ENCODE data around the gene KIF26B. TPM values are rescaled to one million over a fixed set of nuclear protein-coding genes. Genes with fewer than 3 reads are reported as not detected.

The KIF26B gene
- total and polyA plus RNA-seq, 5 donors = 0.11 to 0.41 (median 0.29) TPM

GRCh38 chr1:245537992-245538391 lies 383.2 kb downstream of the KIF26B start:
- no peaks in the 10 kb centered on the region for H3K9me3 ChIP-seq (ENCODE audit: control insufficient read depth, low read length)
- no peak overlapping the region for H3K4me3 ChIP-seq (ENCODE audit: low read length)
- intact Hi-C loops (cut with DNase I) = no loop called here
- WGBS = 94% methylated on average over 3 of the region's 3 CpGs
- ATAC-seq = no peak
- no peaks in the 10 kb centered on the region for H3K4me1 ChIP-seq (ENCODE audit: control insufficient read depth, insufficient read depth, low read length)
- no peak for DNase-seq
- no peak overlapping the region for H3K27ac ChIP-seq (ENCODE audit: low read length)
- no peaks in the 10 kb centered on the region for H3K27me3 ChIP-seq (ENCODE audit: control insufficient read depth, insufficient read depth)

- Histone ChIP-seq H3K4me1 (ENCODE audit: control insufficient read depth, insufficient read depth, low read length) (no peaks in the 10 kb centered on the region), H3K27me3 (ENCODE audit: control insufficient read depth, insufficient read depth) (no peaks in the 10 kb centered on the region), H3K9me3 (ENCODE audit: control insufficient read depth, low read length) (no peaks in the 10 kb centered on the region), H3K4me3 (ENCODE audit: low read length) (no peak overlapping the region), H3K27ac (ENCODE audit: low read length) (no peak overlapping the region)
- WGBS = 95% methylated on average over 3 of the region's 3 CpGs
- ATAC-seq (no peak), DNase-seq (no peak)
- intact Hi-C loops (cut with DNase I) = no loop called here
Observed at GRCh38 chr1:245538671-245539070, 383.9 kb downstream of the KIF26B start.

DNA sequence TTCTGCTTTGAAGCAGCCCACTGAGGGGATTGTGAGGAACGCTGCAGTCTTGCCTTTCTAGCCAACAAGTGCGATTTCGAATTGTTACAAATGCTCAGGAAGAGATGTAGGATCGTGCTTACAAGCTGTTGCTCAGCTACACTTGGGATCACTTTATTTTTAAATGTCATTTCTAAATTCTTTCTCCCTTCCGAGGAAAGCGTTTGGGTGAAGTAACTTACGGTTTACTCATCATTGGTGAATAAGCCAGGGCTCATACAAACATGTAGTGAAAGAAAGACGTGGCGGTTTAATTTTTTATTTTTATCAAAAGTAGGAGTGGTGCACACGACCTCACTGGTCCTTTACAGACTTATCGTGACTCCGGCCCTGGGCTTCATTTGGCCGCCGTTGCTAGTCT lies 386.6 kb downstream of the KIF26B start:
- Histone ChIP-seq H3K27me3 (ENCODE audit: control insufficient read depth, insufficient read depth) (no peaks in the 10 kb centered on the region), H3K4me1 (ENCODE audit: control insufficient read depth, insufficient read depth, low read length) (no peaks in the 10 kb centered on the region), H3K4me3 (ENCODE audit: low read length) (no peak overlapping the region), H3K27ac (ENCODE audit: low read length) (no peak overlapping the region), H3K9me3 (ENCODE audit: control insufficient read depth, low read length) (no peaks in the 10 kb centered on the region)
- 91% methylated on average over 14 of the region's 14 CpGs for WGBS
- DNase-seq = no peak
- no peak for ATAC-seq
- intact Hi-C loops (cut with DNase I) = no loop called here

DNA sequence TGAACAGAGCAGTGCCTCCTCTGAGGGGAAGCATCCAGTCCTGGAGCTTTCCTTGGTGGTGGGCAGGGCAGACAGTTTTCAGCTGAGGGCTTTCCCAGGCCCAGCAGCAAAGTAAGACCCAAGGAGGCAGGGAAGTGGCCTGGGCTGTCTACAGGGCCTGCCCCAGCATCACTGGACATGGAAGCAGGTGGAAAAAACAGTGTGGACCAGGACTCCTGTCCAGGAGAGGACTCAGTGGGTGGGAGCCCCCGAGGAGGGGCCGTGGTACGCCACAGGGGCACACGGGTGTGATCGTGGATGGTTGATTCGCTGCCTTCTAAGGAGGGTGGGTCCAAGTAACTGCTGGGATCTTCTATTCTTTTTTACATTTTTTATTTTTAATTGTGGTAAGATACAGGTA lies 387.6 kb downstream of the KIF26B start:
- 97% methylated on average over 6 of the region's 6 CpGs for WGBS
- Histone ChIP-seq H3K27me3 (ENCODE audit: control insufficient read depth, insufficient read depth) (no peaks in the 10 kb centered on the region), H3K9me3 (ENCODE audit: control insufficient read depth, low read length) (no peaks in the 10 kb centered on the region), H3K4me1 (ENCODE audit: control insufficient read depth, insufficient read depth, low read length) (no peaks in the 10 kb centered on the region), H3K4me3 (ENCODE audit: low read length) (no peak overlapping the region), H3K27ac (ENCODE audit: low read length) (no peak overlapping the region)
- no peak for DNase-seq
- no peak for ATAC-seq
- intact Hi-C loops (cut with DNase I) = no loop called here

GRCh38 chr1:245544236-245544635 lies 389.5 kb downstream of the KIF26B start:
- WGBS = 96% methylated on average over 5 of the region's 5 CpGs
- intact Hi-C loops (cut with DNase I) = no loop called here
- DNase-seq = no peak

GRCh38 chr1:245546875-245547274 lies 392.1 kb downstream of the KIF26B start:
- 87% methylated on average over 16 of the region's 16 CpGs for WGBS
- no peaks in the 10 kb centered on the region for H3K27me3 ChIP-seq (ENCODE audit: control insufficient read depth, insufficient read depth)
- no peak overlapping the region for H3K4me3 ChIP-seq (ENCODE audit: low read length)
- H3K9me3 ChIP-seq (ENCODE audit: control insufficient read depth, low read length) = no peaks in the 10 kb centered on the region
- H3K27ac ChIP-seq (ENCODE audit: low read length) = no peak overlapping the region
- ATAC-seq = no peak
- H3K4me1 ChIP-seq (ENCODE audit: control insufficient read depth, insufficient read depth, low read length) = no peaks in the 10 kb centered on the region
- no peak for DNase-seq
- intact Hi-C loops (cut with DNase I) = no loop called here

More at GRCh38 chr1:245544236-245544635, 389.5 kb downstream of the KIF26B start:
- Histone ChIP-seq H3K9me3 (ENCODE audit: control insufficient read depth, low read length) (no peaks in the 10 kb centered on the region), H3K4me1 (ENCODE audit: control insufficient read depth, insufficient read depth, low read length) (no peaks in the 10 kb centered on the region), H3K27ac (ENCODE audit: low read length) (no peak overlapping the region), H3K4me3 (ENCODE audit: low read length) (no peak overlapping the region), H3K27me3 (ENCODE audit: control insufficient read depth, insufficient read depth) (no peaks in the 10 kb centered on the region)
- ATAC-seq = no peak

- Histone ChIP-seq H3K27me3 (ENCODE audit: control insufficient read depth, insufficient read depth) (no peaks in the 10 kb centered on the region), H3K4me1 (ENCODE audit: control insufficient read depth, insufficient read depth, low read length) (no peaks in the 10 kb centered on the region), H3K9me3 (ENCODE audit: control insufficient read depth, low read length) (no peaks in the 10 kb centered on the region), H3K27ac (ENCODE audit: low read length) (no peak overlapping the region), H3K4me3 (ENCODE audit: low read length) (no peak overlapping the region)
- no peak for ATAC-seq
- no peak for DNase-seq
- 45% methylated on average over 18 of the region's 18 CpGs for WGBS
- intact Hi-C loops (cut with DNase I) = no loop called here
Observed at GRCh38 chr1:245549996-245550719, 395.4 kb downstream of the KIF26B start.

DNA sequence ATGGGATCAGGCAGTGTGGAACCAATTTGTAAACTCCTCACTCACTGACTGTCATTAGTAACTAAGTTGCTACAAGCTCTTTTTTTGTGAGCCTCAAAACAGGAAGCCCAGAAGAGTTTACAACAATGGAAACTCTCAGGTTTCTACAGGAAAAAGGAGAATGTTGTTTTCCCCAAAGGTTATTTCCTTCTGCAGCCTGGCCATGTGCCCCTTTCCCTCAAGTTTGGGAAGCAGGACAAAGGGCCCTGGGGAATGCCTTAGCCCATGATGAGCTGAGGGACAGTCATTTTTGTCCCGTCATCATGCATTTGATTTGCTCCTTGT lies 395.9 kb downstream of the KIF26B start:
- intact Hi-C loops (cut with DNase I) = no loop called here

GRCh38 chr1:245551536-245551935 lies 396.8 kb downstream of the KIF26B start:
- intact Hi-C loops (cut with DNase I) = no loop called here
- WGBS = 96% methylated on average over 9 of the region's 9 CpGs
- Histone ChIP-seq H3K27ac (ENCODE audit: low read length) (no peak overlapping the region), H3K4me1 (ENCODE audit: control insufficient read depth, insufficient read depth, low read length) (no peaks in the 10 kb centered on the region), H3K9me3 (ENCODE audit: control insufficient read depth, low read length) (no peaks in the 10 kb centered on the region), H3K27me3 (ENCODE audit: control insufficient read depth, insufficient read depth) (no peaks in the 10 kb centered on the region), H3K4me3 (ENCODE audit: low read length) (no peak overlapping the region)
- DNase-seq (no peak), ATAC-seq (no peak)

More for the DNA sequence above, 395.9 kb downstream of the KIF26B start:
- H3K4me3 ChIP-seq (ENCODE audit: low read length) = no peak overlapping the region
- WGBS = 61% methylated on average over 1 of the region's 1 CpG
- H3K9me3 ChIP-seq (ENCODE audit: control insufficient read depth, low read length) = no peaks in the 10 kb centered on the region
- no peak overlapping the region for H3K27ac ChIP-seq (ENCODE audit: low read length)
- DNase-seq (no peak), ATAC-seq (no peak)
- H3K27me3 ChIP-seq (ENCODE audit: control insufficient read depth, insufficient read depth) = no peaks in the 10 kb centered on the region
- no peaks in the 10 kb centered on the region for H3K4me1 ChIP-seq (ENCODE audit: control insufficient read depth, insufficient read depth, low read length)

DNA sequence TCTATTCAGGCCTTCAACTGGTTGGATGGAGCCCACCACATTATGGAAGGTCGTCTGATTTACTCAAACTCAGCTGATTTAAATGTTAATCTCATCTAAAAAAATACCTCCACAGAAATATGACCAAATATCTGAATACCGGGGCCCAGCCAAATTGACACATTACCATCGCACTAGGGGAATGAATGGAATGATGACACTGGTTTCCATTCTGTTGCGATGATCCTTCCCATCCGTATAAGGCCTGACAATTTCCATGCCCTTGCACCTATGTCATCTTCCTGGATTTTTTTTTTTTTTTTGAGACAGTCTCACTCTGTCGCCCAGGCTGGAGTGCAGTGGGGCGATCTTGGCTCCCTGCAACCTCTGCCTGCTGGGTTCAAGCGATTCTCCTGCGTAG lies 397.5 kb downstream of the KIF26B start:
- no peak for ATAC-seq
- H3K9me3 ChIP-seq (ENCODE audit: control insufficient read depth, low read length) = no peaks in the 10 kb centered on the region
- WGBS = 85% methylated on average over 9 of the region's 9 CpGs
- H3K4me3 ChIP-seq (ENCODE audit: low read length) = no peak overlapping the region
- no peak for DNase-seq
- no peak overlapping the region for H3K27ac ChIP-seq (ENCODE audit: low read length)
- H3K27me3 ChIP-seq (ENCODE audit: control insufficient read depth, insufficient read depth) = no peaks in the 10 kb centered on the region
- intact Hi-C loops (cut with DNase I) = no loop called here
- no peaks in the 10 kb centered on the region for H3K4me1 ChIP-seq (ENCODE audit: control insufficient read depth, insufficient read depth, low read length)

GRCh38 chr1:245556057-245556456 lies 401.3 kb downstream of the KIF26B start:
- H3K27ac ChIP-seq (ENCODE audit: low read length) = no peak overlapping the region
- H3K9me3 ChIP-seq (ENCODE audit: control insufficient read depth, low read length) = no peaks in the 10 kb centered on the region
- H3K27me3 ChIP-seq (ENCODE audit: control insufficient read depth, insufficient read depth) = no peaks in the 10 kb centered on the region
- DNase-seq = no peak
- 94% methylated on average over 3 of the region's 3 CpGs for WGBS
- H3K4me3 ChIP-seq (ENCODE audit: low read length) = no peak overlapping the region
- no peaks in the 10 kb centered on the region for H3K4me1 ChIP-seq (ENCODE audit: control insufficient read depth, insufficient read depth, low read length)
- intact Hi-C loops (cut with DNase I) = no loop called here
- ATAC-seq = no peak

DNA sequence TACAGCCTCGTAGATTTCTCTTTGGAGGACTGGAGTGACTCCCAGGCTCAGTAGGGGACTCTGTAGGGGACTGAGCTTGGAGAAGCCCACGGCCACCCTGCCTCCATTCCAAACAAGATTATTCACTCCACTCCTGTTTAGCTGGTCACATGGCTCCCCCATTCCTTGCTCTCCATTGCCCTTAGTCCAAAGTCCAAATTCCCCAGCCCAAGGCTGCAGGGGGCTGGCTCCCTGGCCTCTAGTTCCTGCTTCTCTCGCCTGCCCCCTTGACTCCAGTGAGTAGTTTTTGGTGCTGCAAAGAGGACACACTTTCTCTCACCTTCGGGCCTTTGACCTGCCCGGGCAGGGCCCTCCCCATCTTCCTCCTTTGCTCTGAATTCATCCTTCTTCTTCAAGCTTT lies 403.3 kb downstream of the KIF26B start:
- ATAC-seq (no peak), DNase-seq (no peak)
- no peaks in the 10 kb centered on the region for H3K4me1 ChIP-seq (ENCODE audit: control insufficient read depth, insufficient read depth, low read length)
- WGBS = 88% methylated on average over 5 of the region's 5 CpGs
- intact Hi-C loops (cut with DNase I) = no loop called here
- no peak overlapping the region for H3K4me3 ChIP-seq (ENCODE audit: low read length)
- H3K27me3 ChIP-seq (ENCODE audit: control insufficient read depth, insufficient read depth) = no peaks in the 10 kb centered on the region
- no peaks in the 10 kb centered on the region for H3K9me3 ChIP-seq (ENCODE audit: control insufficient read depth, low read length)
- H3K27ac ChIP-seq (ENCODE audit: low read length) = no peak overlapping the region
